Right lobe of liver (tissue), 4 donors: ENCODE measurements around the gene NUP93.

Source experiments
- POLR2A ChIP-seq: fragments of 450-650 bp; IDR thresholded peaks from one replicate; pipeline ENCODE4 v1.6.1; 2017; ENCODE audit warnings: antibody characterized with exemption, mild to moderate bottlenecking
- TF ChIP-seq, protein P1 (sequence below), 4 donors: fragments of 200-600 bp in 3 of 4; fragments of 450-650 bp in 1 of 4; IDR thresholded peaks; one replicate each; pipeline versions ENCODE4 v1.5.1 to v1.8.0; 2016 to 2022; ENCODE audit warnings: antibody characterized with exemption in 4 of 4, mild to moderate bottlenecking in 2 of 4
- donor health status: DM: no; HTN: no; CAD: no.
- donor health status: DM: no; HTN: no; CAD: no.
- donor health status: DM: no; HTN: yes; CAD: no.

DNA sequence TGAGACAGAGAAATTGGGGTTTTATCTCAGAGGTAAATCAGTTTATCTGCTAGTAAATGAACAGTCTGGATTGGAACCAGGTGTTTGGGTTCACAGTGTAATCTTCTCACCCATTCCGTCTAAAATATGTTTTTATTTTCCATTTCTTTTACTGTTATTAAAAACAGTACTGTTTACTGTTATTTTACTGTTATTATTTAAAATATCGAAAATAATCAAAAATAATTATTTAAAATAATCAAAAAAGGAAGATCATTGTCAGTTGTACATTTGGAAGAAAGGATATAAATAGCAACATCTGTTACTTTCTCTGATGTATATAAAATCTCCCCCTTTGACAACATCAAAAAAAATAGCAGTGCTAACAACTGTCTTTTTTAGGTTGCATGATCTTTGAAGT, 11.5 kb downstream of the NUP93 start:
- TF ChIP-seq, protein P1, sequence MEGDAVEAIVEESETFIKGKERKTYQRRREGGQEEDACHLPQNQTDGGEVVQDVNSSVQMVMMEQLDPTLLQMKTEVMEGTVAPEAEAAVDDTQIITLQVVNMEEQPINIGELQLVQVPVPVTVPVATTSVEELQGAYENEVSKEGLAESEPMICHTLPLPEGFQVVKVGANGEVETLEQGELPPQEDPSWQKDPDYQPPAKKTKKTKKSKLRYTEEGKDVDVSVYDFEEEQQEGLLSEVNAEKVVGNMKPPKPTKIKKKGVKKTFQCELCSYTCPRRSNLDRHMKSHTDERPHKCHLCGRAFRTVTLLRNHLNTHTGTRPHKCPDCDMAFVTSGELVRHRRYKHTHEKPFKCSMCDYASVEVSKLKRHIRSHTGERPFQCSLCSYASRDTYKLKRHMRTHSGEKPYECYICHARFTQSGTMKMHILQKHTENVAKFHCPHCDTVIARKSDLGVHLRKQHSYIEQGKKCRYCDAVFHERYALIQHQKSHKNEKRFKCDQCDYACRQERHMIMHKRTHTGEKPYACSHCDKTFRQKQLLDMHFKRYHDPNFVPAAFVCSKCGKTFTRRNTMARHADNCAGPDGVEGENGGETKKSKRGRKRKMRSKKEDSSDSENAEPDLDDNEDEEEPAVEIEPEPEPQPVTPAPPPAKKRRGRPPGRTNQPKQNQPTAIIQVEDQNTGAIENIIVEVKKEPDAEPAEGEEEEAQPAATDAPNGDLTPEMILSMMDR (IDR thresholded peaks at IDR 0.05): no peak
- no peak for TF ChIP-seq POLR2A
